Liver (tissue), 3 donors: Measurements from ENCODE around the gene BMAL1.

Experiments used
- ATF3 ChIP-seq: IDR thresholded peaks from 2 replicates; pipeline ENCODE4 v1.6.1; 2016; ENCODE audit warnings: antibody characterized with exemption
- CTCF ChIP-seq: fragments of 150-350 bp; IDR thresholded peaks from 2 replicates; pipeline ENCODE4 v1.5.1; 2017; ENCODE audit warnings: improper control_type of control experiment, low read depth, low read length; ENCODE audit not compliant: missing input control
- EGR1 ChIP-seq, 2 donors: IDR thresholded peaks; 2 replicates each; pipeline ENCODE4 v1.6.1; 2016 to 2018; ENCODE audit warnings: antibody characterized with exemption in 2 of 2, low read depth in 2 of 2
- HNF4G ChIP-seq: IDR thresholded peaks from 2 replicates; pipeline ENCODE4 v1.6.1; 2016; ENCODE audit warnings: antibody characterized with exemption
- JUND ChIP-seq, 2 donors: IDR thresholded peaks; 2 replicates each; pipeline ENCODE4 v1.6.1; 2016; ENCODE audit warnings: antibody characterized with exemption in 2 of 2
- MAX ChIP-seq: IDR thresholded peaks from 2 replicates; pipeline ENCODE4 v1.6.1; 2016; ENCODE audit warnings: antibody characterized with exemption
- NR2F2 ChIP-seq: IDR thresholded peaks from 2 replicates; pipeline ENCODE4 v1.6.1; 2016; ENCODE audit warnings: antibody characterized with exemption
- RAD21 ChIP-seq, 2 donors: IDR thresholded peaks; 2 replicates each; pipeline ENCODE4 v1.6.1; 2016; ENCODE audit warnings: antibody characterized with exemption in 2 of 2, mild to moderate bottlenecking in 2 of 2
- REST ChIP-seq: IDR thresholded peaks from 2 replicates; pipeline ENCODE4 v1.6.1; 2016; ENCODE audit warnings: antibody characterized with exemption, mild to moderate bottlenecking
- SP1 ChIP-seq: IDR thresholded peaks from 2 replicates; pipeline ENCODE4 v1.6.1; 2018; ENCODE audit warnings: antibody characterized with exemption, mild to moderate bottlenecking
- TAF1 ChIP-seq: conservative IDR thresholded peaks from 2 replicates; pipeline ENCODE4 v1.6.1; 2016; ENCODE audit warnings: antibody characterized with exemption, mild to moderate bottlenecking
- YY1 ChIP-seq: IDR thresholded peaks from 2 replicates; pipeline ENCODE4 v1.6.1; 2016; ENCODE audit warnings: antibody characterized with exemption, mild to moderate bottlenecking
- ZBTB33 ChIP-seq: IDR thresholded peaks from 2 replicates; pipeline ENCODE4 v1.6.1; 2016; ENCODE audit warnings: antibody characterized with exemption
- donor health status: healthy.
- donor health status: healthy.

GRCh38 chr11:13287036-13287435 lies 9.4 kb downstream of the BMAL1 start:
- no peak for TF ChIP-seq TAF1
- no peak for TF ChIP-seq CTCF
- no peak for TF ChIP-seq MAX
- no peak for TF ChIP-seq ZBTB33
- no peak for TF ChIP-seq ATF3
- no peak for TF ChIP-seq RAD21 (IDR thresholded peaks at IDR 0.05)
- no peak for TF ChIP-seq JUND (IDR thresholded peaks at IDR 0.05)
- TF ChIP-seq REST = no peak
- no peak for TF ChIP-seq EGR1 (IDR thresholded peaks at IDR 0.05; ENCODE audit: low read depth in 2 of 2)
- TF ChIP-seq NR2F2 = no peak
- TF ChIP-seq SP1 = no peak
- TF ChIP-seq YY1 = no peak
- TF ChIP-seq HNF4G = no peak
